22Rv1 (cell line): ENCODE measurements around the gene SULF2.

Experiments
- CTCF ChIP-seq: fragments of 450-650 bp; IDR thresholded peaks from 2 replicates; pipeline ENCODE4 v1.5.1; 2017; ENCODE audit warnings: mild to moderate bottlenecking
- ZFX ChIP-seq: fragments of 450-650 bp; IDR thresholded peaks from 2 replicates; pipeline ENCODE4 v1.6.1; 2017; ENCODE audit warnings: antibody characterized with exemption, borderline replicate concordance

GRCh38 chr20:47670913-47671312 is 114.4 kb downstream of the SULF2 start:
- TF ChIP-seq CTCF (no peak), ZFX (no peak)
